Measurements from ENCODE around the gene NR0B1. TPM values are rescaled to one million over a fixed set of nuclear protein-coding genes. Genes with fewer than 3 reads are reported as not detected.

NR0B1 gene
- total and polyA plus RNA-seq, 2 of the 4 experiments (the other 2 are of a cell fraction) = not detected

GRCh38 chrX:30261012-30261411 lies 48.2 kb downstream of the NR0B1 start:
- POLR2A ChIA-PET (ENCODE audit: unreplicated experiment) = no interaction called here
- CTCF ChIA-PET = interaction anchor here (0.7 kb wide), 1 partner anchor 139 kb away, joined by 3 read pairs; no protein-coding TSS in a partner anchor
- Histone ChIP-seq H3K14ac (replicated peaks; ENCODE audit: low read depth, low read length) (no peak overlapping the region), H3K18ac (ENCODE audit: low read depth, low read length) (no peak overlapping the region), H3K9ac (ENCODE audit: low read depth, low read length) (no peak overlapping the region), H2BK20ac (ENCODE audit: low read depth, low read length) (no peak overlapping the region), H2AK5ac (ENCODE audit: low read depth, low read length) (no peak overlapping the region), H3K4me1 (ENCODE audit: control insufficient read depth, insufficient read depth, low read length) (no peaks in the 10 kb centered on the region), H2BK15ac (ENCODE audit: low read depth, low read length) (no peak overlapping the region), H2BK120ac (ENCODE audit: low read depth, low read length) (no peak overlapping the region), H3K27me3 (ENCODE audit: control insufficient read depth, insufficient read depth, low read length) (peaks cover 5% of the 10 kb centered on the region), H4K20me1 (ENCODE audit: insufficient read depth, low read length) (no peaks in the 10 kb centered on the region), H3K9me3 (ENCODE audit: control insufficient read depth, insufficient read depth, low read length) (no peaks in the 10 kb centered on the region), H3K23ac (ENCODE audit: low read depth, low read length) (no peak overlapping the region), H3K36me3 (ENCODE audit: control insufficient read depth, insufficient read depth, low read length) (no peaks in the 10 kb centered on the region), H3K56ac (ENCODE audit: extremely low read depth, insufficient read depth, low read length) (no peak overlapping the region), H3K27ac (ENCODE audit: insufficient read depth, low read length) (no peak overlapping the region), H3K79me1 (ENCODE audit: low read depth in 1 of 2, low read length in 2 of 2) (no peaks in the 10 kb centered on the region), H3K4me3 (ENCODE audit: insufficient read depth, low read depth, low read length) (no peak overlapping the region), H2AFZ (replicated peaks; ENCODE audit: low read length, poor library complexity) (no peak overlapping the region), H3K4me2 (ENCODE audit: low read depth, low read length) (no peak overlapping the region), H4K8ac (ENCODE audit: low read depth in 2 of 2, low read length in 2 of 2) (no peak overlapping the region), H4K91ac (ENCODE audit: insufficient read depth, low read depth, low read length) (no peak overlapping the region), H2AK9ac (replicated peaks; ENCODE audit: low read depth, low read length, poor library complexity) (no peak overlapping the region), H2BK5ac (ENCODE audit: low read depth, low read length, poor library complexity, severe bottlenecking) (no peak overlapping the region), H3K4ac (ENCODE audit: low read depth, low read length) (no peak overlapping the region), H3K9me1 (ENCODE audit: insufficient read depth, low read length) (no peaks in the 10 kb centered on the region), H4K5ac (ENCODE audit: low read depth, low read length) (no peak overlapping the region)
- intact Hi-C loops (cut with micrococcal nuclease) (no loop called here), in situ Hi-C loops (cut with MboI; ENCODE audit: low sequenced_read_pairs) (no loop called here), dilution Hi-C loops (cut with HindIII; ENCODE audit: low sequenced_read_pairs, unreplicated experiment) (no loop called here)
- ATAC-seq (ENCODE audit: low read depth) (no peak), DNase-seq (no peak)
- TF ChIP-seq MAZ (IDR thresholded peaks at IDR 0.05; ENCODE audit: borderline replicate concordance, low read depth, low read length) (no peak), MAFK (IDR thresholded peaks at IDR 0.05; ENCODE audit: low read depth, low read length) (peak; percentile 62; the same call in 1 of the 2 replicates)
- BruUV-seq (replicated peaks) = no TSS peak
